Skin epidermis (tissue), 12 donors: ENCODE measurements around the gene ANKRD44.
"Not testable (repeated sequence)": the region's sequence is repeated elsewhere in the genome, so short reads cannot be mapped to it uniquely, and the experiment has no call there.

Experiments
- H3K27ac ChIP-seq, 21 experiments: fragments of 200-600 bp; sonication (generic) in 11 of 21; one replicate each; pipeline ENCODE4 v1.5.0; 2020; ENCODE audit warnings: mild to moderate bottlenecking in 3 of 21, inconsistent platforms in 2 of 21, moderate library complexity in 2 of 21
- H3K4me3 ChIP-seq, 7 experiments: fragments of 200-600 bp; sonication (generic) in 2 of 7; one replicate each; pipeline ENCODE4 v1.5.0; 2020; ENCODE audit warnings: inconsistent platforms in 2 of 7, mild to moderate bottlenecking in 2 of 7, moderate library complexity in 1 of 7

ANKRD44 gene

GRCh38 chr2:197247083-197247482, 63.5 kb downstream of the ANKRD44 start:
- no peak overlapping the region for H3K4me3 ChIP-seq
- H3K27ac ChIP-seq, result peak overlapping the region in 1 of 21 experiments; percentile 24

- no peak overlapping the region for H3K27ac ChIP-seq
- H3K4me3 ChIP-seq, result no peak overlapping the region
Measured at GRCh38 chr2:197245829-197246804, 64.5 kb downstream of the ANKRD44 start.

- no peak overlapping the region for H3K27ac ChIP-seq
Measured at GRCh38 chr2:197244349-197244748, 66.2 kb downstream of the ANKRD44 start.

GRCh38 chr2:197242719-197243118, 67.9 kb downstream of the ANKRD44 start:
- H3K27ac ChIP-seq, result peak overlapping the region in 2 of 21 experiments; percentile 23 to 83
- no peak overlapping the region for H3K4me3 ChIP-seq

More at GRCh38 chr2:197244349-197244748, 66.2 kb downstream of the ANKRD44 start:
- H3K4me3 ChIP-seq, result no peak overlapping the region

GRCh38 chr2:197241596-197241995, 69.0 kb downstream of the ANKRD44 start:
- Histone ChIP-seq H3K27ac (peak overlapping the region in 1 of 21 experiments; percentile 83), H3K4me3 (no peak overlapping the region)

- no peak overlapping the region for H3K4me3 ChIP-seq
- H3K27ac ChIP-seq, result peak overlapping the region in 7 of 21 experiments; percentile 24 to 83 (median 63)
Measured at GRCh38 chr2:197241153-197241552, 69.4 kb downstream of the ANKRD44 start.

GRCh38 chr2:197240421-197241041, 70.0 kb downstream of the ANKRD44 start:
- Histone ChIP-seq H3K27ac (peak overlapping the region in 9 of 21 experiments; percentile 4 to 83 (median 61)), H3K4me3 (no peak overlapping the region)

- H3K4me3 ChIP-seq, result not testable (repeated sequence)
- H3K27ac ChIP-seq, result peak overlapping the region in 9 of 21 experiments; percentile 4 to 83 (median 61)
Measured at GRCh38 chr2:197240018-197240417, 70.6 kb downstream of the ANKRD44 start.

- no peak overlapping the region for H3K4me3 ChIP-seq
- H3K27ac ChIP-seq, result peak overlapping the region in 12 of 21 experiments; percentile 1 to 83 (median 40)
Measured at GRCh38 chr2:197239434-197239833, 71.1 kb downstream of the ANKRD44 start.

GRCh38 chr2:197238043-197238365, 72.6 kb downstream of the ANKRD44 start:
- Histone ChIP-seq H3K4me3 (no peak overlapping the region), H3K27ac (peak overlapping the region in 6 of 21 experiments; percentile 14 to 83 (median 56))

GRCh38 chr2:197237291-197238042, 73.1 kb downstream of the ANKRD44 start:
- Histone ChIP-seq H3K4me3 (no peak overlapping the region), H3K27ac (peak overlapping the region in 9 of 21 experiments; percentile 8 to 83 (median 42))

GRCh38 chr2:197236816-197237215, 73.8 kb downstream of the ANKRD44 start:
- peak overlapping the region in 8 of 21 experiments; percentile 8 to 83 (median 42) for H3K27ac ChIP-seq
- no peak overlapping the region for H3K4me3 ChIP-seq

GRCh38 chr2:197236159-197236558, 74.4 kb downstream of the ANKRD44 start:
- H3K4me3 ChIP-seq, result no peak overlapping the region
- H3K27ac ChIP-seq, result peak overlapping the region in 5 of 21 experiments; percentile 42 to 83 (median 71)

- H3K4me3 ChIP-seq, result no peak overlapping the region
- H3K27ac ChIP-seq, result peak overlapping the region in 4 of 21 experiments; percentile 55 to 83 (median 76)
Measured at GRCh38 chr2:197235711-197236110, 74.9 kb downstream of the ANKRD44 start.

- no peak overlapping the region for H3K27ac ChIP-seq
Measured at GRCh38 chr2:197234671-197235191, 75.8 kb downstream of the ANKRD44 start.

GRCh38 chr2:197233473-197233872, 77.1 kb downstream of the ANKRD44 start:
- Histone ChIP-seq H3K4me3 (no peak overlapping the region), H3K27ac (peak overlapping the region in 1 of 21 experiments; percentile 38)

More at GRCh38 chr2:197234671-197235191, 75.8 kb downstream of the ANKRD44 start:
- no peak overlapping the region for H3K4me3 ChIP-seq

GRCh38 chr2:197232010-197232409, 78.6 kb downstream of the ANKRD44 start:
- H3K27ac ChIP-seq, result no peak overlapping the region
- no peak overlapping the region for H3K4me3 ChIP-seq

GRCh38 chr2:197229509-197230443, 80.8 kb downstream of the ANKRD44 start:
- Histone ChIP-seq H3K4me3 (no peak overlapping the region), H3K27ac (peak overlapping the region in 1 of 21 experiments; percentile 31)
